ENCODE data around the gene ARHGAP15.

DNA sequence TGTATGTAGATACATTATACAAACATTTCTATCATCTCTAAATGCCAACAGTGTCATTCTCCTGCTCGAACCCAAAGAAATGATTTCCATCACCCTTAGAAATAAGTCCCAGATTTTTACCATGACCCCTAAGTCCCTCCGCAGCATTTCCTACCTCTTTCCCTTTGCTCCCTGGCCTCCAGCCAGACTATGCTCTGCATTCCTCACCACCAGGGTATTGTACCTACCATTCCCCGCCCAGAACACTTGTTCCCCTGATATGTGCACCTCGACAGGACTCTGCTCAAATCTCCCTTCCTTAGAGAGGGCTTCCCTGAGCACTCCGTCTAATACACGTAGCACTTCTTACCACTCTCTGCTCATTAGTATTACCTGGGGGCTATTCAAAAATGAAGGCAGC, 630.2 kb downstream of the ARHGAP15 start:
- no peak for TF ChIP-seq YY1 (IDR thresholded peaks at IDR 0.05; ENCODE audit: insufficient read depth, insufficient read length)
- TF ChIP-seq ZNF274 (IDR thresholded peaks at IDR 0.05; ENCODE audit: low read depth, low read length), result no peak

All from NT2/D1 (cell line).